Retinal pigment epithelial cell (primary cell): ENCODE data around the gene GPATCH11.

Experiments used
- DNase-seq: peaks from one replicate; pipeline ENCODE4 v3.0.0-alpha.2; 2010; ENCODE audit warnings: low read depth
- H3K4me3 ChIP-seq: 2 replicates; pipeline ENCODE4 v1.5.1; 2011; ENCODE audit warnings: mild to moderate bottlenecking, low read length, control low read depth, moderate library complexity
- TF ChIP-seq, protein P1 (sequence below): conservative IDR thresholded peaks from 2 replicates; pipeline ENCODE4 v1.5.1; 2011; ENCODE audit warnings: low read depth, low read length, control low read depth, inconsistent platforms

The GPATCH11 gene

DNA sequence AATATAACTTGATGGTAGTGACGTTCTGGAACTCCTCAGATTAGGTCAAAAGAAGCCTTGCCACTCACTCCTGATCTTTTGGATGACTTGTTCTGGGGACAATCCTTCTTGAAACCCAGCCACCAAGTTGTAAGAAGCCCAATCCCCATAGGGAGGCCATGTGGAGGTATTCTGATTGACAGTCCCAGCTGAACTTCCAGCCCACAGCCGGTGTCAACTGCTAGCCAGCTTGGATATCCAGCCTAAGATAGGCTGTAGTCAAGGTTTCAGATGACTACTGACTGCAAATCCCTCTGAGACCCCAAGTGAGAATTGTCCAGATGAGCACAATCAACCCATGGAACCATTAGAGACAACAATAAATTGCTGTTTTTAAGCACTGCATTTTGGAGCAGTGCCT is 41.1 kb downstream of the GPATCH11 start:
- no peak for DNase-seq
- H3K4me3 ChIP-seq: no peak overlapping the region
- TF ChIP-seq, protein P1, sequence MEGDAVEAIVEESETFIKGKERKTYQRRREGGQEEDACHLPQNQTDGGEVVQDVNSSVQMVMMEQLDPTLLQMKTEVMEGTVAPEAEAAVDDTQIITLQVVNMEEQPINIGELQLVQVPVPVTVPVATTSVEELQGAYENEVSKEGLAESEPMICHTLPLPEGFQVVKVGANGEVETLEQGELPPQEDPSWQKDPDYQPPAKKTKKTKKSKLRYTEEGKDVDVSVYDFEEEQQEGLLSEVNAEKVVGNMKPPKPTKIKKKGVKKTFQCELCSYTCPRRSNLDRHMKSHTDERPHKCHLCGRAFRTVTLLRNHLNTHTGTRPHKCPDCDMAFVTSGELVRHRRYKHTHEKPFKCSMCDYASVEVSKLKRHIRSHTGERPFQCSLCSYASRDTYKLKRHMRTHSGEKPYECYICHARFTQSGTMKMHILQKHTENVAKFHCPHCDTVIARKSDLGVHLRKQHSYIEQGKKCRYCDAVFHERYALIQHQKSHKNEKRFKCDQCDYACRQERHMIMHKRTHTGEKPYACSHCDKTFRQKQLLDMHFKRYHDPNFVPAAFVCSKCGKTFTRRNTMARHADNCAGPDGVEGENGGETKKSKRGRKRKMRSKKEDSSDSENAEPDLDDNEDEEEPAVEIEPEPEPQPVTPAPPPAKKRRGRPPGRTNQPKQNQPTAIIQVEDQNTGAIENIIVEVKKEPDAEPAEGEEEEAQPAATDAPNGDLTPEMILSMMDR: no peak

DNA sequence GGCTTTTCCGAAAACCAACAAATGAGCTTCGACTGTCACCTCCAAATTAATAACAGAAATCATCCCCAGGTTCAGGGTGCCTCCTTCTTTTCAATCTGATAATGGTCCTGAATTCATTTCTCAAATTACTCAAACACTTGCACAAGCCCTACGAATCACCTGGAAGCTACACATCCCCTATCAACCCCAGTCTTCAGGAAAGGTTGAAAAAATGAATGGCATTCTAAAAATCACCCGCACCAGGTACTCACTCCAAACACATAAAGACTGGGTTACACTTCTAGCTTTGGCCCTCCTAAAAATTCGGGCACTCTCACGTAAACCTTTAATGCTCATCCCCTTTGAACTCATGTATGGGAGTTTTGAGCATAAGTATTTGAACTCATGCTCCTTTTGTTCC is 48.6 kb downstream of the GPATCH11 start:
- H3K4me3 ChIP-seq: no peak overlapping the region
- TF ChIP-seq, protein P1: no peak
- DNase-seq: no peak

DNA sequence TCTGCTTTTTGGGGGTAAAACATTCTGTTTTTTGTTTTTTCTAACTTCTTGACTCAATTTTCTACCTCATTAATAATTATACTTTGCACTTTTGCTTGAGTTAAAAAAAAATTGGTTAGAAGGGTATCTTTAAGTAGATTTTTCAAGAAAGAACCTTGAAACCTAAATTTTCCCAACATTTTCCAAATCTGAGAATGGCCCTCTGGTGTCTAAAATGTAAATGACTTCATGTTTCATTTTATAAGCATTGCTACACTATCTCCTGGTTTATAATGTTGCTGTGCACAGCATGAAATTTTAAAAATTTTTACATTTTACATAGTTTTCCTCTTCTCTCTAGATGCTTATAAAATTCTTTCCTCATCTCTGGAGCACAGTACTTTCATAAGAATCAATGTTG is 58.2 kb downstream of the GPATCH11 start:
- TF ChIP-seq, protein P1: peak; percentile 12
- no peak overlapping the region for H3K4me3 ChIP-seq
- no peak for DNase-seq

DNA sequence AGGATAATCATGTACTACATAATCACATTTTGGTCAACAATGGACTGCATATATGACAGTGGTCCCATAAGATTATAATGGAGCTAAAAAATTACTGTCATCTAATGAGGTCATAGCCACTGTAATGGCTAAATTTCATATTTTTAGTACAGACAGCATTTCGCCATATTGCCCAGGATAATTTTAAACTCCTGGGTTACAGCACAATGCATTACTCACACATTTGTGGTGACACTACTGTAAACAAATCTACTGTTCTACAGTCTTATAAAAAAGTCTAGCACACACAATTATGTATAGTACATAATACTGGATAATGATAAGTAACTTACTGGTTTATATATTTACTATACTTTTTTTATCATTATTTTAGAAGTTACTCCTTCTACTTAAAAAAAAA is 59.7 kb downstream of the GPATCH11 start:
- TF ChIP-seq, protein P1: no peak
- H3K4me3 ChIP-seq: no peak overlapping the region
- DNase-seq: no peak

DNA sequence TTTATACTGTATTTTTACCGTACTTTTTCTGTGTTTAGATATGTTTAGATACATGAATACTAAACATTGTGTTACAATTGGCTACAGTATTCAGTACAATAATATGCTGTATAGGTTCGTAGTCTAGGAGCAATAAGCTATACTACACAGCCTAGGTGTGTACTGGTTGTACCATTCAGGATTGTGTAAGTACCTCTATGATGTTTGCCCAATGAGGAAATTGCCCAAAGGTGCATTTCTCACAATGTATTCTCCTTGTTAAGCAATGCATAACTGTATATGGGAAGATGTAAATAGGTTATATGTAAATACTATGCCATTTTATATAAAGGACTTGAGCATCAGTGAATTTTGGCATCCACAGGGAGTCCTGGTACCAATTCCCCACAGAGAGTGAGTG is 61.7 kb downstream of the GPATCH11 start:
- no peak for DNase-seq

DNA sequence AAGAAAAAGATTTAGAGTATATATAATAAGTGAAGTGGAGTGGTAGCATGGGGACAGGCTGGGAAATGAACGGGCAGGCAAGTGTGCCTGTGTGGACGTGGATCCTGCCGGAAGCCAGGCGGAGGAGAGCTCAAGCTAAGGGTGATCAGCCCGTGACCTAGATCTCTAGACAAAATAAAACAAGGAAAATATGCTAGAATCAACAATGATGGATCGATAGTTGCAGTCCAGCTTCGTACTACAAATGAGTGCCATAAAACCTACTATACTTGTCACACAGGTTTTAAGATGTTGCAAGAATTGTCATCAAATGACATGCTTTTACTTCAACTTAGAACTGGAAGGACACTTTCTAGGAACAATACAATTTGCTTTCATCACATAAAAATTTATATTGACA is 64.0 kb downstream of the GPATCH11 start:
- TF ChIP-seq, protein P1: no peak
- DNase-seq: no peak
- H3K4me3 ChIP-seq: no peak overlapping the region

More for the DNA sequence above, 61.7 kb downstream of the GPATCH11 start:
- H3K4me3 ChIP-seq: no peak overlapping the region
- TF ChIP-seq, protein P1: no peak
